Duodenal mucosa (tissue), 2 donors: ENCODE measurements around the gene DUS1L.

ENCODE experiments used
- H3K27ac ChIP-seq: one replicate; pipeline ENCODE4 v1.7.0; 2013; ENCODE audit warnings: low read depth, low read length
- H3K27me3 ChIP-seq, 2 donors: one replicate each; pipeline ENCODE4 v1.7.0; 2013; ENCODE audit warnings: low read length in 2 of 2, control low read depth in 1 of 2; ENCODE audit not compliant: insufficient read depth in 2 of 2, control insufficient read depth in 1 of 2
- H3K36me3 ChIP-seq, 2 donors: one replicate each; pipeline ENCODE4 v1.7.0; 2013; ENCODE audit warnings: low read length in 2 of 2, control low read depth in 1 of 2; ENCODE audit not compliant: insufficient read depth in 2 of 2, control insufficient read depth in 1 of 2
- H3K4me1 ChIP-seq, 2 donors: one replicate each; pipeline ENCODE4 v1.7.0; 2013; ENCODE audit warnings: low read length in 2 of 2, control low read depth in 1 of 2; ENCODE audit not compliant: insufficient read depth in 2 of 2, control insufficient read depth in 1 of 2
- H3K4me3 ChIP-seq, 2 donors: one replicate each; pipeline ENCODE4 v1.7.0; 2013; ENCODE audit warnings: low read length in 2 of 2, low read depth in 1 of 2
- H3K9ac ChIP-seq, 2 donors: one replicate each; pipeline ENCODE4 v1.7.0; 2013; ENCODE audit warnings: low read length in 2 of 2, low read depth in 1 of 2
- H3K9me3 ChIP-seq, 2 donors: one replicate each; pipeline ENCODE4 v1.7.0; 2013; ENCODE audit warnings: low read length in 2 of 2, control low read depth in 1 of 2; ENCODE audit not compliant: control insufficient read depth in 1 of 2

DUS1L gene

GRCh38 chr17:82016875-82017459 is 48.6 kb downstream of the DUS1L start:
- no peaks in the 10 kb centered on the region for H3K27me3 ChIP-seq
- peaks cover 4 to 7% of the 10 kb centered on the region in 2 donors for H3K36me3 ChIP-seq
- peaks cover 13 to 25% of the 10 kb centered on the region in 2 donors for H3K4me1 ChIP-seq
- H3K9ac ChIP-seq: no peak overlapping the region
- H3K9me3 ChIP-seq: no peaks in the 10 kb centered on the region
- no peak overlapping the region for H3K27ac ChIP-seq
- no peak overlapping the region for H3K4me3 ChIP-seq

- peaks cover 4 to 7% of the 10 kb centered on the region in 2 donors for H3K36me3 ChIP-seq
- no peak overlapping the region for H3K9ac ChIP-seq
- no peaks in the 10 kb centered on the region for H3K27me3 ChIP-seq
- no peaks in the 10 kb centered on the region for H3K9me3 ChIP-seq
- H3K27ac ChIP-seq: no peak overlapping the region
- peaks cover 7 to 18% of the 10 kb centered on the region in 2 donors for H3K4me1 ChIP-seq
- H3K4me3 ChIP-seq: no peak overlapping the region
Measured at GRCh38 chr17:82016061-82016874, 49.3 kb downstream of the DUS1L start.

GRCh38 chr17:82015311-82015971 is 50.2 kb downstream of the DUS1L start:
- no peak overlapping the region for H3K4me3 ChIP-seq
- no peaks in the 10 kb centered on the region for H3K27me3 ChIP-seq
- H3K9me3 ChIP-seq: no peaks in the 10 kb centered on the region
- H3K27ac ChIP-seq: no peak overlapping the region
- peaks cover 6 to 10% of the 10 kb centered on the region in 2 donors for H3K4me1 ChIP-seq
- peaks cover 4 to 7% of the 10 kb centered on the region in 2 donors for H3K36me3 ChIP-seq
- H3K9ac ChIP-seq: no peak overlapping the region

DNA sequence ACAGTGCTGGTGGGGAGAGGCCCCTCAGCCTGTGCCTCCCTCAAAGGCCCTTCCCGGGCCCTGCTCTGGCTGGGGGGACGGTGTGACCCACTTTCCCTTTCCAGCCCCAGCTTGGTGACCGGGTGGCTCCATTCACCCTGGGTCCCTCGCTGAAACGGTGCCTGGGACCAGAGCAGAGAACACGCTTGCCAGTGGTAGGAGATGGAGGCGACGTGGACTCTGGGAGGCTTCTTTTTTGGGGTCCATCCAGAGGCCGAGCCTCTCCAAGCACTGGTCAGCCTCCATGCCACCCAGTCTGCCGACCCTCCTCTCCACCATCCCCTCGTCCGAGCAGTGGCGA is 50.7 kb downstream of the DUS1L start:
- Histone ChIP-seq H3K4me3 (no peak overlapping the region), H3K27ac (no peak overlapping the region), H3K4me1 (peaks cover under 1 to 5% of the 10 kb centered on the region in 2 donors), H3K9ac (no peak overlapping the region), H3K36me3 (peaks cover 4 to 7% of the 10 kb centered on the region in 2 donors), H3K27me3 (no peaks in the 10 kb centered on the region), H3K9me3 (no peaks in the 10 kb centered on the region)

DNA sequence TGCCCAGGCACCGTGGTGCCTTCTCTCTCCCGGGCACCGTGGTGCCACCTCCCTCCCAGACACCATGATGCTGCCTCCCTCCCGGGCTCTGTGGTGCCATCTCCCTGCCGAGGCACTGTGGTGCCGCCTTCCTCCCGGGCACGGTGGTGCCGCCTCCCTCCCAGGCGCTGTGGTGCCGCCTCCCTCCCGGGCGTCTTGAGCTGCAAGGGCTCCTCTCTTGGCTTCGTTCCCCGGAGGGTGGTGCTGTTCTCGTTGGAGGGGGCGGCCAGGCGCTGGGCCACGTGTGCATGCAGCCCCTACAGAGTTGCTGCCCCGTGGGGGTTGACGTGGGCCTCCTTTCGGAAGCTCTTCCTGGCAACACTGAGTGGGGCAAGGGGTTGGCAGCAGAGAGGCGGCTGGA is 51.2 kb downstream of the DUS1L start:
- no peak overlapping the region for H3K9ac ChIP-seq

DNA sequence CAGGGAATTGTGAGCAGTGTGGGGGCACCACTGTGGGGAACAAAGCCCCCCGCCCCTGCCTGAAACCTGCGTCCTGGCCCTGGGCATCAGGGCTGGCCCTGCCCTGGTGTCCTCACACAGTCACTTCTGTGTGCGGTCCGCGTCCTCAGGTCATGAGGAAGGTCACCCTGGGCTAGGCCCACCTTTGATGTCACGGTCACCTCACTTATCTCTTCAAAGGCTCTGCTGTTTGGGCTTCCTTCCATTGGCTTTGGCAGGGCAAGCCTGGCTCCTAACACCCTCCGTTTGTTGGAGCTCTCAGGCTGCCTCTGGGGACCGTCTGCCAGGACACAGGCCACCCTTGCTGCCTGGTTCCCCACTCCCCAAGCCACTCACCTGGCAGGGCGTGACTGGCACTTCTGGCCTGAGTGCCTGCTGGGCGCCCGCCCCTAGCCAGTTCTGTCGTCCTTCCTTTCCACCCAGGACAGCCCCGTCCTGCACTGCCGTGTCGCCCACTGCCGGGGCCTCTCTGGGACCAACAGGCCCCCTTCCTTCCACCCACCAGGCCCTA is 51.8 kb downstream of the DUS1L start:
- no peaks in the 10 kb centered on the region for H3K4me1 ChIP-seq
- peaks cover 4 to 7% of the 10 kb centered on the region in 2 donors for H3K36me3 ChIP-seq
- no peaks in the 10 kb centered on the region for H3K9me3 ChIP-seq
- no peak overlapping the region for H3K4me3 ChIP-seq
- no peaks in the 10 kb centered on the region for H3K27me3 ChIP-seq
- H3K9ac ChIP-seq: no peak overlapping the region
- H3K27ac ChIP-seq: no peak overlapping the region

More for the DNA sequence above, 51.2 kb downstream of the DUS1L start:
- Histone ChIP-seq H3K27me3 (no peaks in the 10 kb centered on the region), H3K4me1 (peaks cover 0 to 1% of the 10 kb centered on the region in 2 donors), H3K9me3 (no peaks in the 10 kb centered on the region), H3K27ac (no peak overlapping the region), H3K36me3 (peaks cover 4 to 7% of the 10 kb centered on the region in 2 donors), H3K4me3 (no peak overlapping the region)

- Histone ChIP-seq H3K4me1 (no peaks in the 10 kb centered on the region), H3K9ac (no peak overlapping the region), H3K27ac (no peak overlapping the region), H3K36me3 (peaks cover 0 to 2% of the 10 kb centered on the region in 2 donors), H3K27me3 (no peaks in the 10 kb centered on the region), H3K9me3 (no peaks in the 10 kb centered on the region), H3K4me3 (no peak overlapping the region)
Measured at GRCh38 chr17:82013341-82013740, 52.3 kb downstream of the DUS1L start.

- H3K27ac ChIP-seq: no peak overlapping the region
- H3K4me1 ChIP-seq: no peaks in the 10 kb centered on the region
- H3K36me3 ChIP-seq: no peaks in the 10 kb centered on the region
- no peak overlapping the region for H3K9ac ChIP-seq
- H3K4me3 ChIP-seq: no peak overlapping the region
- no peaks in the 10 kb centered on the region for H3K9me3 ChIP-seq
- no peaks in the 10 kb centered on the region for H3K27me3 ChIP-seq
Measured at GRCh38 chr17:82012640-82013295, 52.8 kb downstream of the DUS1L start.

DNA sequence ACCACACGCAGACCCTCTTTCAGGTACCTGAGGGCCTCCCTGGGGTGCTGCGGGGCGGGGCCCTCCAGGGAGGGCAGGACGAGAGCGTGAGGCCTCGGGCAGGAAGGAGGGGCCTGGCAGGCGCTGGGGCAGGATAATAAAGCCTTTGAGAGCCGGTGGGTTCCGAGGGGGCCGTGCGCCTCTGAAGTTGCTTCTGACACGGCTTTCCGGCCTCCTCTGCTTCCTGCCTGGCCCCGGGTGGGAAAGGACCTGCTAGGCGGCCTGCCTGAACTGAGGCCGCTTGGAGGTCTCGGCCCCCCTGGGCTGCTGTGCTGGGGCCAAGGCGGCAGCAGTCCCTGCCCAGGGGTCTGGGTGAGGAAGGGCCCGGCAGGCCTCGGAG is 53.4 kb downstream of the DUS1L start:
- Histone ChIP-seq H3K9ac (no peak overlapping the region), H3K4me1 (no peaks in the 10 kb centered on the region), H3K9me3 (no peaks in the 10 kb centered on the region), H3K27ac (no peak overlapping the region), H3K4me3 (no peak overlapping the region), H3K27me3 (no peaks in the 10 kb centered on the region), H3K36me3 (no peaks in the 10 kb centered on the region)
